Thyroid gland (tissue), 4 donors: Measurements from ENCODE around the gene MAD1L1.

Experiments
- CTCF ChIP-seq, 6 experiments: fragments of 200-600 bp in 3 of 6; fragments of 450-650 bp in 3 of 6; sonication (generic) in 3 of 6; IDR thresholded peaks; one replicate each; pipeline ENCODE4 v1.5.1; 2016 to 2019; ENCODE audit warnings: antibody characterized with exemption in 6 of 6, mild to moderate bottlenecking in 2 of 6, inconsistent platforms in 1 of 6, moderate library complexity in 1 of 6
- POLR2A ChIP-seq, 2 donors: fragments of 450-650 bp; IDR thresholded peaks; one replicate each; pipeline ENCODE4 v1.6.1; 2017; ENCODE audit warnings: antibody characterized with exemption in 2 of 2, mild to moderate bottlenecking in 2 of 2, moderate library complexity in 1 of 2

- TF ChIP-seq CTCF (IDR thresholded peaks at IDR 0.05), result no peak
- no peak for TF ChIP-seq POLR2A (IDR thresholded peaks at IDR 0.05)
Measured at GRCh38 chr7:2192831-2193534, 39.8 kb downstream of the MAD1L1 start.
